Renal pelvis (tissue), 4 donors: ENCODE data around the gene SLC44A5. TPM values are rescaled to one million over a fixed set of nuclear protein-coding genes. Genes with fewer than 3 reads are reported as not detected.
"Not testable (repeated sequence)": the region's sequence is repeated elsewhere in the genome, so short reads cannot be mapped to it uniquely, and the experiment has no call there.

Experiments
- DNase-seq: peaks from one replicate; pipeline ENCODE4 v3.0.0-alpha.2; 2013
- polyA plus RNA-seq, 3 donors: library from polyadenylated mRNA; unstranded; fragments of 120-200 nt; gene quantifications; one replicate each; pipeline ENCODE4 v1.2.1, GENCODE V29; 2013; ENCODE audit not compliant: insufficient read length in 3 of 3

The SLC44A5 gene
- polyA plus RNA-seq, 3 donors = 9.6 to 19.9 (median 14.2) TPM

- DNase-seq = no peak
These were observed 237.3 kb downstream of the SLC44A5 start for GRCh38 chr1:75373542-75374159.

GRCh38 chr1:75366595-75366994 lies 244.3 kb downstream of the SLC44A5 start:
- no peak for DNase-seq

GRCh38 chr1:75361260-75361659 lies 249.7 kb downstream of the SLC44A5 start:
- DNase-seq = no peak

DNA sequence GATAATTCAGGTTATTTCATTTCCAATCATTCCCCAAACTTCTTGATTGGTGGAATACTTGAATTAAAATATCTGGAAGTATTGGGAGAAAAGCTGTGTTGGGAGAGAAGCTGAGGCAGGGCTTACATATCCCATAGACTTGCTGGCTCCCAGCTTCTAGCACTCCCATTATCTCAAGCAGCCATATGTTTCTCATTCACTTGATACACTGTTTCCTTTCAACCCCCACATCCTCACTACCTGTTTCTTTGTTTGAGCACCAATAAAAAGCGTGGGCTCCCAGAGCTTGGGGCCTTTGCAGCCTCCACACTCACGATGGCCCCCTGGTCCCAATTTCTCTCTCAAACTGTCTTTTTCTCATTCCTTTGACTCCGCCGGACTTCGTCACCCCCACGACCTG lies 256.6 kb downstream of the SLC44A5 start:
- DNase-seq = not testable (repeated sequence)

- DNase-seq = no peak
These were observed 257.9 kb downstream of the SLC44A5 start for GRCh38 chr1:75353051-75353450.

- DNase-seq = no peak
These were observed 265.2 kb downstream of the SLC44A5 start for GRCh38 chr1:75345538-75346292.

DNA sequence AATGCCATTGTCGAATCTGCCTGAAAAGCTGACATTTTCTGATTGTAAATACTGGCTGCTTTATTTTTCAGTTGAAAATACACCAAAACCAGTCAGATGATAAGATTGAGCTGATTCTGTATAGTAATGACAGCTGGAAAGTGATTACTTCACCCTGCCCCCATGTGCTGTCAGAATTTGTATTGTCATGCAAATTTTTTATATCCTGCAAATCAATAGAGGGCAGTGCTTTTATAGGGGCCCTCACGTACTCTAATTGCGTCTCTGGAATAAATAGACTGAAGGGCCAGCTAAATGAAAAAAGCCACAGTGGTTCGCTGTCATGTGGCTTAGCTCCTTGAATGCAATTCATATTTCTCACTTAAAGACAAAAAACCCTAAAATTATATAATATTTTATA lies 268.1 kb downstream of the SLC44A5 start:
- DNase-seq = no peak

GRCh38 chr1:75341537-75341936 lies 269.4 kb downstream of the SLC44A5 start:
- no peak for DNase-seq

DNA sequence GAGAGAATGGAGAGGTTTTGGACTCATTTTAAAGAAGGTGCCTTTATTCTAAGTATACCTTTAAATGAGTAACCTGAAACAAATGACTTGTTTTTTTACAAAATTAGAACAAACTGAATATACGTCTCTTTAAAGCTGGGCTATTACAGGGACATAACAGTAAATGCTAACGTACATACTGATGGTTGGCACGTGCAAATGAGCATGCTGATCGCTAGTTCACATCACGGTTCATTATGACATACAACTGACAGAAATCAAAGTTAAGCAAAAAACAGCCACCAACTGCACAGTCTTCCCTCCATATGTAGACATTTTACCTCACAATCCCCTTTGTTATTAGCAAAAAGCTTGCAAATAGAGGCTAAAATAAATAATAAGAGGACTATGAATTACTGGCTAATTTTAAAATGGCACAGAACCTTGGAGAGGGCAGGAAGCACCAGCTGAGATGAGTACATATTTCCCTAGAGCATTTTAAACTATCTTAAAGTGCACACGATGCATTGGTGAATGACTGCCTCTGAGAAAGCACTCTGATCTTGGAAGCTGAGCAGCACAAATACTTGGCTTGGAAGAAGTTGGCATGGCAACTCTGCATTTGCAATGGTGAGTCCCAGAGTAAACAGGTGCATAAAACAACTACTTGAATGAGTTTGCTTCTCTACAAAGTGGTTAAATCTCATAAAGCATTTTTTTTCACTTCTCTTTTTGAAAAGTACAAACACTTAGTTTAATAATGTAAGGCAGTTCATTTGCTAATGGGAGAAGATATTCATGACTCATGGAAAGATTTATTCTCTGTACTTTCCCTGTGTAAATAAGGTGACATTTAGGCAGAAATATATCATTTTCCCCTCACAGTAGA lies 272.1 kb downstream of the SLC44A5 start:
- DNase-seq = no peak

DNA sequence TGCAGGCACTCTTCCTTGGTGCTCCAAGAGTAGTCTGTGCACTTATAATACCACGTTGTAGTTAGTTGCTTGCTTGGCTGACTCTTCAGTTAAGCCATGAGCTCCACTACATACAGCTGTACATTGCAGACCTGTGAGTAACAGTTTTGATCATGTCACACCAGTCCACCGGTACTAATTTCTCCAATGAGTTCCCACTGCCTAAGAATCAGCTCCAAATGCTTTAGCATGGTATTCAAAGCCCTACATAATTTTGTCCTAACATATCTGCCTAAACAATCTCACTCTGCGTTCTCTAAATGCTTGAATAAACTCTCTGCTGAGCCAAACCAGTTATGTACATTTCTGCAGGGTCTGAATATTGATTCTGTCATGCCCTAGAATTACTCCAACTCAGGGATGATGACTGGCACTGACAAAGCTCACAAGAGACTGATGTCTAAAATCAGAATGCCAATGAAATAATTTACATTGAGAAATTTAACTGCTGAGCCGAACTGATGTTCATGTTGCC lies 276.0 kb downstream of the SLC44A5 start:
- DNase-seq = no peak

GRCh38 chr1:75330624-75331023 lies 280.3 kb downstream of the SLC44A5 start:
- no peak for DNase-seq

DNA sequence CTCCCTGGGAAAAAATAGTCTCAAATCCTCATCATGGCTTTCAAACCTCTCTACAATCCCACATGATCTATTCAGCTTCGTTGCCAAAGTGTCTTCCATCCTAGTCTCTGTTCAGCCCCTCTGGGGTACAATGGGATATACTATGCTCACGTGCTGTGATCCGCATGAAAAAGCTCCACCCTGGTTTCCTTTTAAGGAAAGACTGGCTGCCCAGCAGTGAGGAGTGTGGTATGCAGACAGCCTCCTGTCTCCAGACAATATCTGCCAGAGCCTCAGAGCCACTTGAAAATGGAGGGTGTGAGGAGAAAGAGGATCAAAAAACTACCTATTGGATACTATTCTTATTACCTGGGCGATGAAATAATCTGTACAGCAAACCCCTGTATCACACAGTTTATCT lies 282.2 kb downstream of the SLC44A5 start:
- no peak for DNase-seq

DNA sequence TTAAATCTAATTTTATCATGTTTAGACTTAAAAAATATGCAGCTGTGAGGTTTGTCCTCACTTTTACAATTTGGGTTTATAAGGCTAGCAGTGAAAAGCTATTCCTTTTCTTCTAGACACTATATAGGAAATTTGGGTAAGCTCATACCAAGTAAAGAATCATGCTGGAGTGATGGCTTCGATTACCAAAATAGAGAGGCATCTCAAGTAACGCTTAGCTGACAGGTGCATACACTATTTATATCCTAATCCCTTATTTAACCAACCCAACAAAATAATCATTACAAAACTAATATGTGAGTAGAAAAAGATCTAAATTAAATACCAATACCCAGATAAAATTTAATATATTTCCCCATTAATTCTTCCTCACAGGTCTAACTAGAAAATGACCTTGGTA lies 283.5 kb downstream of the SLC44A5 start:
- DNase-seq = no peak

DNA sequence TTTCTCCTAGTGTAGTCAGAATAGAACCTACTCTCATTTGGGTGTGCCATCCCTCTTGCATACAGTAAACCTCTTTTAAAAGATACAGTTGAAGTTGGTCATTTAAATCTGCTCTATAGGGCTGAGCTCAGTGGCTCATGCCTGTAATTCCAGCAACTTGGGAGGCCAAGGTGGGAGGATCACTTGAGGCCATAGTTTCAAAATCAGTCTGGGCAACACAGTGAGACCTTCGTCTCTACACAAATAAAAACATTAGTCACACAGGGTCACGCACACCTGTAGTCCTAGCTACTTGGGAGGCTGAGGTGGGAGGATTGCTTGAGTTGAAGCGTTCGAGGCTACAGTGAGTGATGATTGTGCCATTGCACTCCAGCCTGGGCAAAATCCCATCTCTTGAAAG lies 292.9 kb downstream of the SLC44A5 start:
- DNase-seq = no peak

GRCh38 chr1:75316230-75316629 lies 294.7 kb downstream of the SLC44A5 start:
- no peak for DNase-seq

- no peak for DNase-seq
These were observed 298.3 kb downstream of the SLC44A5 start for GRCh38 chr1:75312620-75313019.

DNA sequence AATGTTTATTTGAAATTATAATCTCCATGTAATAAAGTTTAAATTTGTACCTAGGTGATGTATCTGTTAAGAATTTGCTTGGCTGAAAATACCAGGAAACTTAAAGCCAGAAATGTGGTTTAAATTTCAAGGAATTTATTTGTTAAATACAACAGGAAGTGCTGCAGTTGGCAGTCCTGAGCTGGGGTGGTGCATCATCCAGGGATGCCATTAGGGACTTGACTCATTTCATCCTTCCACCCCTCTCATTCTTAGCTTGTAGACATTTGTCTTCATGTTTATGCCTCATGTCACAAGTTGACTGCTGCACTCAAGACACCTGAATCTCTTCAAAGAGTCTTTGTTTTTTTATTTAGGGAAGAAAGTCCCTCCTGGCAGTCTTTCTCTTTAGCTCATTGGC lies 300.8 kb downstream of the SLC44A5 start:
- DNase-seq = no peak

- no peak for DNase-seq
These were observed 302.5 kb downstream of the SLC44A5 start for GRCh38 chr1:75308365-75308764.

DNA sequence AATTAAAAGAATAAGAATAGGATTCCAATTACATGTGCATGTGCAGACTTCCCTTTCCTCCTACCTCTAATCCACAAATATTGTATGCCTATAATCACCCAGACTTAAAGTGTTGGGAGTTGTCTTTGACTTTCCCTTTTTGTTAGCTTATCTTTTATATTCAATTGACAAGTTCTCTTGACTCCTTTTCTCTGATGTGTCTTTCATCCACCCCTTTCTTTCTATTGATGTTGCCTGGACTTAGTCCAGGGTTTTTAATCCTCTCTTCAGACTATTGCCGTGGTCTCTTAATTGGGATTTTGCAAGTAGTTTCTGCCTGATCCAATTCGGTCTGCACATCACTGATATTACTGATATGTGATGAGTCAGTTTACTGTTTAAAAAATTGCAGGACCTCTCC lies 305.9 kb downstream of the SLC44A5 start:
- no peak for DNase-seq

GRCh38 chr1:75293270-75293669 lies 317.6 kb downstream of the SLC44A5 start:
- DNase-seq = peak; percentile 15

DNA sequence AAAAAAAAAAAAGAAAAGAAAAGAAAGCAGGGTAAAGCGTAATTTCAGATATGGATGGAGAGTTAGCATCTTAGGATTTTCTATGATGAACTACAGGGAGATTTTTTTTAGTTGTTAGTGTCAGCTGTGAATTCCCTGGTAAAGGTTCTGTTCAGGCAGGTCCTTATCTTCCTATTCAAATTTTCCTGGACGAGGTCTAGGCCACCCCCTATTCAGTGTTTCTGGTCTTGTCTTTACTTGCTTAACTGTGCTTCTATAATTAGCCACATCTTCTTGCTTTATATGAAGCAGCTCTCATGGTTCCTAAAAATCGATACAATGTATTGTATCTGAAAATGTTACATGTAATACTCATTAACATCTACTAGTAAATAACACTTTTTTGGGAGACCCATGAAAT lies 318.9 kb downstream of the SLC44A5 start:
- DNase-seq = no peak

DNA sequence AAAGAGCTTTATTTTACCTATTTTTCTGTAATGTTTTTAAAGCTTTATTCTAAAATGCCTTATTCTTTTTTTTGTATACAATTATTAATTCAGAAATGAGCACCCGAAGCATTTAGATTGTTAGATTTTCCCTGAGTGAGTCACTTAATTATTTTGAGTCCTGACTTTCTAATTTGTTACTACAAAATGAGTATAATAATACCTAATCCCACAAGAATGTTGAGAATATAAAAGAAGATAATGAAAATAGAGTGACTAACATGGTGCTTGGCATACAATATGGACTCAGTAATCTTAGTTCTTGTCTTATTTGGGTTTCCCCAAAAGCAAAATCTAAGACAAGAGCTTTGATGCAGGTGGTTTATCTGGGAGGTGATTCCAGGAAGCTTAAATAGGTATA lies 334.5 kb downstream of the SLC44A5 start:
- no peak for DNase-seq

DNA sequence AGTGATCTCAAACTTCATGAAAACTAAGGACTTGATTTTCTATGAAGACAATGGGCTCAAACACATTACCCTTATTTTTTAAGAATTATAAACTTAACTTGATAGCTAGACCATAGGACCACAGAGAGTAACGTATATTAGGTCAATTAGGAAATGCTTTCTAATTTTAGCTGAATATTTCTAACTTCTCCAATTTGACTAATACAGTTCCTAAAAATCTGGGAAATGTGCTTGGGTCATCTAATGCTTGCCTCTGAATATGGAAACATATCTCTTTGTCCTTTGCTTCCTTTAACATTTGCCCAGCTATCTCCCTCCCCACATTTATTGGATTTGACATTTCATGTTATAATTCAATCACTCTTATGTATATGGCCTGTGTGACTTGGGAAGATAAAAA lies 335.3 kb downstream of the SLC44A5 start:
- no peak for DNase-seq
